GM19351 (cell line): ENCODE measurements around the gene ERMN.
"Not testable (repeated sequence)": the region's sequence is repeated elsewhere in the genome, so short reads cannot be mapped to it uniquely, and the experiment has no call there.

ENCODE experiments used
- ATAC-seq: cut with Tn5 transposase; IDR thresholded peaks from one replicate; pipeline ENCODE4 v1.9.1; 2021; ENCODE audit warnings: mild to moderate bottlenecking, moderate library complexity; ENCODE audit not compliant: unreplicated experiment

Gene ERMN, protein sequence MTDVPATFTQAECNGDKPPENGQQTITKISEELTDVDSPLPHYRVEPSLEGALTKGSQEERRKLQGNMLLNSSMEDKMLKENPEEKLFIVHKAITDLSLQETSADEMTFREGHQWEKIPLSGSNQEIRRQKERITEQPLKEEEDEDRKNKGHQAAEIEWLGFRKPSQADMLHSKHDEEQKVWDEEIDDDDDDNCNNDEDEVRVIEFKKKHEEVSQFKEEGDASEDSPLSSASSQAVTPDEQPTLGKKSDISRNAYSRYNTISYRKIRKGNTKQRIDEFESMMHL

DNA sequence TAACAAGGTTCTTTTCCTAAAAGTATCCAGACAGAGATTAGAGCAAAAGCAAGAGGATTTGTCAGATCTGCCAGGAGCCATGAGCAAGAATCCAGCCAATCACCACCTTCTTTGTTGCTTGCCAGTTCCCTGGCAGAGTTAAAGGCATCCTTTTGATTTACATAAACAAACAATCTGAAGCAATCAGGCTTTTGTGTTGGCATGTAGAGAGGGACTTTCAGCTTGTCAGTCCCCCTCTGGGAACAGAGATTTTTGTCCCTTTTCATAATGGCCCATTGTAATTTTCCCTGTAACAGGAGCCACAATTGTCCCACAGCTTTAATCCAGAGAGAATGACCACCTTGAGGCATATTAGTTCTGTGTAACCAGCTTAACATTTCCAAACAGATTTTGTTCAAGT lies at the start of gene ERMN:
TSS of gene ERMN (minus strand) at position 39 of the 400 bp plus-strand sequence. CDS start 182 bp downstream, outside the sequence.
- no peak for ATAC-seq

DNA sequence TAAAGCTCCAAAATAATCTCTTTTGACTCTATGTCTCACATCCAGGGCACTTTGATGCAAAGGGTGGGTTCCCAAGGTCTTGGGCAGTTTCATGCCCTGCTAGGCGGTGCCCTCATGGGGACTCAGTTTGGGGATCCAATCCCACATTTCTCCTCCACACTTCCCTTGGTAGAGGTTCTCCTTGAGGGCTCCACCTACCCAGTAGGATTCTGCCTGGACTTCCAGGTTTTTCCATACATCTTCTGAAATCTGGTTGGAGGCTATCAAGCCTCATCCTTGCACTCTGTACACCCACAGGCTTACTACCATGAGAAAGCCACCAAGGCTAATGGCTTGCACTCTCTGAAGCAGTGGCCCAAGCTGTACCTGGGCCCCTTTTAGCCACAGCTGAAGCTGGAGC lies 49.8 kb upstream of the ERMN start:
- ATAC-seq = no peak

DNA sequence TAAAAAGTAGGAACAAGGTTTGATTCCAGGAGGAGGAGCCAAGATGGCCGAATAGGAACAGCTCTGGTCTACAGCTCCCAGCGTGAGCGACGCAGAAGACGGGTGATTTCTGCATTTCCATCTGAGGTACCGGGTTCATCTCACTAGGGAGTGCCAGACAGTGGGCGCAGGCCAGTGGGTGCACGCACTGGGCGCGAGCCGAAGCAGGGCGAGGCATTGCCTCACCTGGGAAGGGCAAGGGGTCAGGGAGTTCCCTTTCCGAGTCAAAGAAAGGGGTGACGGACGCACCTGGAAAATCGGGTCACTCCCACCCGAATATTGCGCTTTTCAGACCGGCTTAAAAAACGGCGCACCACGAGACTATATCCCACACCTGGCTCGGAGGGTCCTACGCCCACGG lies 42.9 kb upstream of the ERMN start:
- ATAC-seq = not testable (repeated sequence)

DNA sequence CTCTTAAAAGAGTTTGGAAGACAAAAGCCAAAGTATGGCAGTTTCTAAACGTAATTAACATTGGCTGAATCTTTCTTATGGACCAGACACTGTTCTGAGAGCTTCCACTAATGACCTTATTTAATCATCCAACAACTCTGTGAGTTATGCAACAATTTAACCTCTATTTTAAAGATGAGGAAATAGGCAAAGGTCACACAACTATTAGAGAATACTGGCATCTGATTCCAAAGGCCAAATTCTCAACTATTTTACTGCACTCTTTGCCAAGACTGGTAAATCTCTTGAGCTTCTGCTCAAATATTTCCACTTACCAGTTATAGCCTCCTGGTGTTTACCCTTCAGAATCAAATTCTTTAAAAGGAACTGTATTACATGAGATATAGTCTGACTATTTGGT lies 42.1 kb upstream of the ERMN start:
- no peak for ATAC-seq

DNA sequence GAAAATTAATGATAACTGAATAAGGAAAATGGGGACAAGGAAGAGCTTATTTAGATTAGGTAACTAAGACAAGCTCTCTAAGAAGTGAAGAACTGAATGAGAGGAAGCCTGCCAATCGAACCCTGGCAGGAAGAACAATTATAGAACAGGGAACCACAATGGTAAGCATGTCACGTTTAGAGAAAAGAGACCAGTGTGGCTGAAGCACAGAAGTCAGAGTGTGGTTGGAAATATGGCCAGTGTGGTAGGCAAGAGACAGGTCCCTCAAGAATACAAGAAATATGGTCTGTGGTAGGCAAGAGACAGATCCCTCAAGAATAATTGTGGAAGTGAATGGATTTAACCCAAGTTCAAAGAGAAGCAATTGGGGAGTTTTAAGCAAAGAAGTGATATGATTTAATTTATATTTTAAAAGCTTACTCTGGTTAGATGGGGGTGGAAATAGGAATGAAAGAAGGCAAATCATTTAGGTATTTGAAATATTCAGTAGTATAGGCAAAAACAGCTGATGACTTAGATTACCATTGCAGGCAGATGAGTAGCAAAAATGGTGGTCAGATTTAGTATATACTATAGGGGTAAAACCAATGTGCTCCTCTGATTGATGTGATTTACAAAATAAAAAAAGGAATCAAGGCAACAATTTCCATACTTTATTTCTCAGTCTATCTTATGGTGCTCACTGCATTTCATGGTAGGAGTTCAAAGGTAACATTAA lies 38.8 kb upstream of the ERMN start:
- ATAC-seq = peak; percentile 96

DNA sequence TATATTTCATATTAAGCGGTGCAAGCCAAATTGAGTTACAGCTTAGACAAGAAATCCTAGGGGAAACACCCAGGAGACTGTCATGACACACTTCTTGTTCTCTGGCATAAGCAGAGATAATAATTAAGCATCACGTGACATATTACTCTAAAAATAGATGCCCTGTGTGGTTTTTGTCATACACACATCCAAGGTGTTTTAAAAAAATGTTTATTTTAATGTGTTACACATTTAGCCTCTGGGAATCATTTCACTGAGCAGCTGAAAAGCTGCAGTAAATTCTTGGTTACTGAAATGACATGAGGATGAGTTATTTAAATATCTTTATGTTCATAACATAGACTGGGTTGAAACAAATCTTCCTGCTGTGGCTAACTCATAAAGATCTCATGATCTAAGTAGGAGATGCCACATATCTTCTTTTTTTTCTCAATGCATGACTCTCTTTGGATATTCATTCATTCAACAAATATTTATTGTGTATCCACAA lies 38.0 kb upstream of the ERMN start:
- ATAC-seq = peak; percentile 26

DNA sequence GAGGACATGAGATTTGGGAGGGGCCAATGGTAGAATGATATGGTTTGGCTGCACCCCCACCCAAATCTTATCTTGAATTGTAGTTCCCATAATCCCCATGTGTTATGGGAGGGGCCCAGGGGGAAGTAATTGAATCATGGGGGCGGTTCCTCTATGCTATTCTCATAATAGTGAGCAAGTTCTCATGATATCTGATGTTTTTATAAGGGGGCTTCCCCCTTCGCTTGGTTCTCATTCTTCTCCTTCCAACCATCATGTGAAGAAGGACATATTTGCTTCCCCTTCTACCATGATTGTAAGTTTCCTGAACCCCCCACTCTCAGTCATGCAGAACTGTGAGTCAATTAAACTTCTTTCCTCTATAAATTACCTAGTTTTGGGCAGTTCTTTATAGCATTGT lies 37.0 kb upstream of the ERMN start:
- ATAC-seq = no peak

DNA sequence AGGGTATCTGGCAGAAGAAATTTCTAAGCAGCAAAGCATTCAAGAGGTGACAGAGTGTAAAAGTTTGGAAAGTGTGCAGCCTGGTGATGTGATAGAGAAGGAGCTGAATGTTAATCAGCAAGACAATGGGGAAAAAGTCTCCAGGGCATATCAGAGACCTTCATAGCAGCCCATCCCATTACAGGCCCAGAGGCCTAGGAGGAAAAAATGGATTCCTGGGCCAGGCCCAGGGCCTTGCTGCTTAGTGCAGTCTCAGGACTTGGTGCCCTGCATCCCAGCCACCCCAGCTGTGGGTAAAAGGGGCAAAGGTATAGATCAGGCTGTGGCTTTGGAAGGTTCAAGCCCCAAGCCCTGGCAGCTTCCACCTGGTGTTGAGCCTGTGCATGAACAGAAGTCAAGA lies 35.9 kb upstream of the ERMN start:
- no peak for ATAC-seq

DNA sequence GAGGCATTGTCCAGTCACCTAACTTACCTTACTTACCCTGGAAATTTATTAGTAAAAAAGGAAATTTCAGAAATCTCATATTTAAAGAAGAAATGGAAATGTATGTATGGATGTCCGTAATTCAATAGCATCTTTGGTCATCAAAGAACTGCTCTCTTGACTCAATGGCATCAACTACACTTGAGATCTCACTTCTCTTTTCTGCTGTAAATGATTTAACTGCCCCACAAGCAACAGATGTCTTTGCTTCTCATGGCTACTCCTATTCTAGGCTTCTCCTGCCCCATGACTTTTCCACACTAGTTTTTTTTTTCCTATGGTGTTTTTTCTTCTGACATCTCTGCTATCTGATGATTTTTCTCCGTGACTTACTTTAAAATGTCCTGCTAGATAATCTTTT lies 34.0 kb upstream of the ERMN start:
- ATAC-seq = no peak

DNA sequence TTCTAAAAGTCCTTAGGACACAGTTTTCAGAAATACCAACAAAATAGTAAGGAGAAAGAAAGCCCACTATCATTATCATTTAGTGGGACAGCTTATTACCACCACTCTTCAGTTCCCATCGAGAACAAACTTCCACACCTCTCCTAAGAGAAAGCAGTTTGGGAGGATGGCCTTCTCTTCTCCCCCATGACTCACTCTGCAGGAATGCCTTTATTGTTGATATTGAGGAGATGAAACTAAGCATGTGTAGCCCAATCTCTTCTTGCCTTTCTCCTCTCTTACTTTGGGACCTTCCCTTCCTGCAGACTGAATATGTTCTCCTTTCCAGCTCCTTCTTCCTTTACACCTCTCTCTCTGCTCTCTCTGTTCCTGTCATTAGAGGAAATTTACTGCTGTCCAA lies 30.0 kb upstream of the ERMN start:
- no peak for ATAC-seq

DNA sequence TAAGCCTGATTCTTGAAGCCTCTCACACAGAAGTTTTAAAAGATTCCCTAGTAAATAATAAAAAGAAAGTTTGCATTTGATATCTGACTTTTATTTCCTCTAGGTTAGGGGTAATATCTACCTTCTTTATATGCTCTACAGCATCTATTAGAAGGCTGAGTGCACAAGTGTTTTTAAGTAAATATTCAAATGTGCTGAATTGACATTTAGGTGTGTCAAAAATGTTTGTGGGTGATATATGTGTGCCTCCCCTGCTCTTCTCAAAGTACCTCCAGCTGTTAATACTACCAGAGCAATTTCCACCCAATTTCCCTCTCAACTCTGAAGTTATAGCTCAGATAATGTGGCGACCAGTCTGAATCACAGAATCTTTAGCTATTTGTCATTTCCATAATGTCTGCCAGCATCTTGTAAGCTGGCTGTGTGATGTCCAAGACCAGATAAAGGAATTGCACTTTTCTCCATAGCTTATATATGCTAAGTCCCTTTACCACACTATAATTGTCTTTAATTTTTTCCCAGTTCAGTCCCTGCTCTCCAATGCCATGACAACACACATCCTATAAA lies 24.4 kb upstream of the ERMN start:
- no peak for ATAC-seq

DNA sequence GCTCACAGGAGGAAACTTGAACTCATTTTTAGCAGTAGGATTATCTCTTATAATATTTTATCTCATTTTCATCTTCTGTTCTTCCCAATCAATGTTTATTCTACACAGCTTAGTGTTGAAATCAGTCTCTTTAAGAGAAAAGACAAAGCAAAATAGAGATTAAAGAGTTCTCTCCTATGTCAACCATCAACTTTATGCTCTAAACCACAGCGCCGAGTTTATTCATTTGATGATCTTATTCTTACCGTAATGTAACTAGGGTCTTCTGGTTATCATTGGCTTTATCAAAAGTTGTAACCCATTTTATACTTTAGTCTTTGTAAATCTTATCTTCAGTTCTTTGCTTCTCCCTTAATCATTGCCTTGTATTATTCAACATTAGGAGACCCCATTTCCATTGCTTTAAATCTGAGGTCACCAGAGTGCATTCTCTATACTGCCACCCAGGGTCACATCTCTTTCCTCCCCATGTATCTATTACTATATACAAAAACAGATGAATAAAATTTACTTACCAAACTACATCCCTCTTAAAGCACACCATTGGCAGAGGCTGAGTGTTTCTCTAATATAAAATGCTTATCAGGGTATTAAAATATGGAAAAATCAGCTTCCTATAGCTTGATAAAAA lies 22.8 kb upstream of the ERMN start:
- ATAC-seq = no peak

DNA sequence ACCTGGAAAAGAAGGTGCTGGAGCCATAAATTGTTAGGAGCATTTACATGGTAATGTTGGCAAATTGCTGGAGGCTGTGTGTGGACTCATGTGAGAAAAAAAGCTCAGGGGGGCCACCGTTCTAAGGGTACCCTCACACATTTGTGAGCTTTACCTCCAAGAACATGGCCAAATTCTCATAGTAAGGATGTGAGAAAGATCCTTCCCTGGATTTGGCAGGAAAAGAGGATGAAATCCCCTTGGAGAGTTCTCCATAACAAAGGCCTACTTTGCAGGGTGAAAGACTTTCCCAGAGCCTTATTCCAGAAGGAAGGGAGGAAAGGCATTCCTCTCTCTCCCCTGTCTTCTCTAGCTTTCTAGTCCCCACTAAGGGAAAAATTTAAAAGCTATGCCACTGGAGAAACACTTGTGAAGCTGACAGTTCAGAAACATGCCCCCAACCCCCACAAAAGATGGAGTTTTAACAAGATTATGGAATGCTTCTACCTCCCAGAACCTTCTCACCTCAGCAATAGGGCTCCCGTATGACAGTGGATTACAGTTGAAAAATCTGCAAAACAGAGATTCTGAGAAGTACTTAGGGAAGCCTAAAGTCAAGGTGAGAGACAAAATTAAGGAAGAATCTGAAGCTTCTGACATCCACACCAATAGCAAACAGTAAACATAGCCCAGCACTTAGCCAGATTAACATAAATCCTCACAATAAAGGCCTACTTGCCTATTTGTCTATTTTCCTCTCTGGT lies 20.2 kb upstream of the ERMN start:
- ATAC-seq = no peak

DNA sequence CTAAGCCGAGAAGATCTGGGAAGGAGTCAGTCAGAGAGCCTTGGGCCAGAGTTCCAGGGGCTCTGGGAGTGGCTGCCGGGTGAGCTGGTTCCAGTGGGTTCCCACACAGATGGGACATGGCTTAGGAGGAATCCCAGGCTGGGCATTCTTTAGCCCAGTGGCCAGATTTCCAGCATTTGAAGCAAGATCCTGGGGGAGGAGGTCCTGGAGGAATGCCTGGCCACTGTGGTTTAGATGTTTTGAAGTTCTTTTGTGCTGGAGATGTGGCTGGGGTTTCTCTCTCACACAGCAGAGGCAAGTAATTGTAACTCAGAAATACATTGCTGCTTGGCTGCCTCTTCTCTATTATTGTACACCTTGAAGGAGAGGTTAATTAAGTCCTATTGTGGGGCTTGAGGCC lies 15.8 kb upstream of the ERMN start:
- not testable (repeated sequence) for ATAC-seq

DNA sequence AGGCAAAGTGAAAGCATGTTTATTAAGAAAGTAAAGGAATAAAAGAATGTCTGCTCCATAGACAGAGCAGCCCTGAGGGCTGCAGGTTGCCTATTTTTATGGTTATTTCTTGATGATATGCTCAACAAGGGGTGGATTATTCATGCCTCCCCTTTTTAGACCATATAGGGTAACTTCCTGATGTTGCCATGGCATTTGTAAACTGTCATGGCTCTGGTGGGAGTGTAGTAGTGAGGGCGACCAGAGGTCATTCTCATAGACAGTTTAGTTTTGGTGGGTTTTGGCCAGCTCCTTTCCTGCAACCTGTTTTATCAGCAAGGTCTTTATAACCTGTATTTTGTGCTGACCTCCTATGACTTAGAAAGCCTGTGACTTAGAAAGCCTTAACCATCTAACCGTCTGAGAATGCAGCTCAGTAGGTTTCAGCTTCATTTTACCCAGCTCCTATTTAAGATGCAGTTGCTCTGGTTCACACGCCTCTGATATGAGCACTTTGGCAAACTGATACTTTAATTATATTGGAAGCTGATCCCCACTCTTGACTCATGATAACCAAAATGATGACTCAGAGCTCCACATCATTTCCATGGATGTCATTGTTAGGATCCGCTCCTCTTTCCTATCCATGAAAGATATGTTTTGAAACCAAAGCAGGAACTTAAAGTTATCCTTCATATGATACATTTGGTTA lies 14.5 kb upstream of the ERMN start:
- ATAC-seq = no peak

DNA sequence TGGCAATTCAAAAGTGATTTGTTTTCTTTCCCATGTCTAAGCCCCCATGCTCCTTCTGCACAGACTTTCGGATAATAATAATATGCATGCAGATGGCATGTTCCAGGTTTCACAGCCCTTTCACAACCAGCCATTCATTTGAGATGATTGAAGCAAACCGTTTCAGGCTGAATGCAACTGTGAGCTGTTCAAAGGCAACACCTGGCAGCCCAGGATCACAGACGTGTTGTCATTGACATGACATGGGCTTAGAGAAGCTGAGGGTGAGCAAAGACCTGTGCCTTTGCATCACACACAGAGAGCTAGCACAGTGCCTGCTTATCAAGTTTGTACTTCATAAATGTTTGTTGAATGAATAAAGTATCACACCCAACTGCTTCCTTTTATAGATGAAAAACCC lies 12.4 kb upstream of the ERMN start:
- no peak for ATAC-seq

DNA sequence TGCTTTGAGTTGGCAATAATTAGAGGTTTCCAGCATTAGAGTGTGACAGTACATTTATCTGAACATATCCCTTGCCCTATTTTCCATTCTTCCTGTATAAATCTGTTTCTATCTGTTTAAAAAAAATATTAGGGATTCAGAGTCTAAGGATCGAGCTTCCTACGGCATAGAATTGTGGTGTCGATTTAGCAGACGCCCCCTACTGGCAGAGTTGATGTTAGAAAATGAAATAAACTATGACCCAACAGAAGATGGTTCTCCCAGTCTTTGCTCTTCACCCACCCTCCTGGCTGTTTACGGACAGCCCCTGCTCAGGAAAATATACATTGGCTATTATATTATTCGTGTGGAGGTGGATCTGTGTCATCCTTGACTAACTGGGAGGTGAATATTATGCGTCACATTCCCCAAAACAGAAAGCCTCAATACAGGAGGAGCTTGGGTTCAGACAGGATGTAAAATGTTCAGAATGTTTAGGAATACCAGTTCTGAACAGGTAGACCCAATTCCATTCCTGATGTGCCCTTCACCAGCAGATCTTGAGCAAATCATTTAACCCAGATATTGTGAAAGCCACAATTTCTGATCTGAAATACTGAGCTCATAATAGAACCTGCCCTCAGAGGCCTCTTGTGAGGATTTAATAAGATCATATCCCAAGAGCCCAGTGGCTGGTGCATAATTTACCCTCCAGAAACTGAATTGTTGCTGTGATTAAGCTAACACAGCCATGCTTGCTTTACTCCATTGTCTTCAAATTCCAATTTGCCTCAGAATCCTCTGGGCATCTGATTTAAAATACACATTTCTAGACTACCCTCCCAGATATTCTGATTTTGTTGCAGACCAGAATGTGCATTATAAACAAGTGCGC lies 10.8 kb upstream of the ERMN start:
- peak; percentile 84 for ATAC-seq

DNA sequence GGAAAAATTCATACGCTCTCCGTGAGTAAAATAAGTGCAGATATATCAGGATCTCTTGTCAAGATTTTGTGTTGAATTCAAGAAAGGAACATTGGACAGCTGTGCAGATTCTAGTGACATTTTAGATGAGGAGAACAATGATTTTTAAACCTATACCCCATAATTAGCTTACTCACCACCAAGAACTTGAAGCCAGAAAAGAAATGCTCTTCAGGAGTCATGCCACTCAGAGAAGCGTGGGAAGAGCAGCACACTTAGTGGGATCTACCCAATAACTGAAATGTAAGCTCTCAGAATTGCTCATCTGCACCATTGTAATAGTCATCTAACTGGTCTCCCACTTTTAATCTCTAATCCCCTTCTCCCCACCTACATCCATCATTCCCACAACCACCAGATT lies 9.2 kb upstream of the ERMN start:
- ATAC-seq = no peak

DNA sequence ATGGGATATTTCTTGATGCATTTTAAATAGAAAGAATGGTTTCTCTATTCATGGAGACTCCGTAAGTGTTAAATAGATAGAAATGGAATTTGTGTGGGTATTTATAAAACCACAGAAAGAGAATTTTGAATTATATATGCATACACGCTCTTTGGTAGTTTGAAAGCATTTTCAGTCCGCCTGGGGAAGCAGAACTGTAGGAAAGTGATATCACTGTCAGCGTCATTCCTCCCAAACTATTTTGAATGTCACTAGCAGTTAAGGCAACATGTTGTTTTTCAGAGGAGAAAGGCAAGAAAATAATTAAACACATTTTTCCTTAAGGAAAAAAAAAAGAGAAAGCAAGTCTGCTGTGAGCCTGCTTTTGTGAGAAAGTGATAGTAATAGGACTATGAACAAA lies 8.7 kb upstream of the ERMN start:
- ATAC-seq = no peak
